G401.6 (cell line): ENCODE results near the gene KIF6.
"Not testable (repeated sequence)": the region's sequence is repeated elsewhere in the genome, so short reads cannot be mapped to it uniquely, and the experiment has no call there.

Experiments used
- FAIRE-seq: peaks from 2 replicates; lab custom pipeline; 2012; peaks lifted over from hg19 to GRCh38; lab: Jason Lieb, UNC

KIF6 gene

GRCh38 chr6:39314273-39314795, 410.9 kb downstream of the KIF6 start, which contains the start of gene KCNK17:
TSS of gene KCNK17 (minus strand) at chr6:39314419. CDS start at chr6:39314320, 99 bp downstream.
- no peak for FAIRE-seq

GRCh38 chr6:39313526-39314272, 411.5 kb downstream of the KIF6 start:
- no peak for FAIRE-seq

- no peak for FAIRE-seq
Measured at GRCh38 chr6:39312912-39313525, 412.2 kb downstream of the KIF6 start.

GRCh38 chr6:39310542-39310941, 414.7 kb downstream of the KIF6 start:
- no peak for FAIRE-seq

GRCh38 chr6:39309942-39310531, 415.2 kb downstream of the KIF6 start:
- no peak for FAIRE-seq

- no peak for FAIRE-seq
Measured at GRCh38 chr6:39307462-39307861, 417.7 kb downstream of the KIF6 start.

GRCh38 chr6:39304951-39305350, 420.3 kb downstream of the KIF6 start:
- no peak for FAIRE-seq

- no peak for FAIRE-seq
Measured at GRCh38 chr6:39303425-39304153, 421.6 kb downstream of the KIF6 start.

GRCh38 chr6:39302669-39303424, 422.4 kb downstream of the KIF6 start:
- FAIRE-seq, result no peak

- FAIRE-seq, result no peak
Measured at GRCh38 chr6:39302011-39302410, 423.2 kb downstream of the KIF6 start.

- FAIRE-seq, result no peak
Measured at GRCh38 chr6:39301606-39302005, 423.6 kb downstream of the KIF6 start.

- no peak for FAIRE-seq
Measured at GRCh38 chr6:39300739-39301138, 424.5 kb downstream of the KIF6 start.

GRCh38 chr6:39298061-39298460, 427.1 kb downstream of the KIF6 start:
- no peak for FAIRE-seq

- no peak for FAIRE-seq
Measured at GRCh38 chr6:39296745-39297640, 428.2 kb downstream of the KIF6 start.

- FAIRE-seq, result no peak
Measured at GRCh38 chr6:39295611-39296011, 429.6 kb downstream of the KIF6 start.

GRCh38 chr6:39294899-39295298, 430.3 kb downstream of the KIF6 start:
- FAIRE-seq, result no peak

GRCh38 chr6:39294133-39294532, 431.1 kb downstream of the KIF6 start:
- FAIRE-seq, result no peak

- FAIRE-seq, result no peak
Measured at GRCh38 chr6:39292637-39293036, 432.6 kb downstream of the KIF6 start.

GRCh38 chr6:39289490-39289889, 435.7 kb downstream of the KIF6 start:
- no peak for FAIRE-seq

GRCh38 chr6:39287601-39288000, 437.6 kb downstream of the KIF6 start:
- FAIRE-seq, result no peak

- FAIRE-seq, result not testable (repeated sequence)
Measured at GRCh38 chr6:39286596-39286995, 438.6 kb downstream of the KIF6 start.
